C4-2B (cell line): ENCODE measurements around the gene PHETA2.

Experiments
- ZFX ChIP-seq: fragments of 450-650 bp; IDR thresholded peaks from 2 replicates; pipeline ENCODE4 v1.6.1; 2017
- TF ChIP-seq, protein P1 (sequence below): fragments of 450-650 bp; conservative IDR thresholded peaks from 2 replicates; pipeline ENCODE4 v1.5.1; 2017; ENCODE audit warnings: mild to moderate bottlenecking

DNA sequence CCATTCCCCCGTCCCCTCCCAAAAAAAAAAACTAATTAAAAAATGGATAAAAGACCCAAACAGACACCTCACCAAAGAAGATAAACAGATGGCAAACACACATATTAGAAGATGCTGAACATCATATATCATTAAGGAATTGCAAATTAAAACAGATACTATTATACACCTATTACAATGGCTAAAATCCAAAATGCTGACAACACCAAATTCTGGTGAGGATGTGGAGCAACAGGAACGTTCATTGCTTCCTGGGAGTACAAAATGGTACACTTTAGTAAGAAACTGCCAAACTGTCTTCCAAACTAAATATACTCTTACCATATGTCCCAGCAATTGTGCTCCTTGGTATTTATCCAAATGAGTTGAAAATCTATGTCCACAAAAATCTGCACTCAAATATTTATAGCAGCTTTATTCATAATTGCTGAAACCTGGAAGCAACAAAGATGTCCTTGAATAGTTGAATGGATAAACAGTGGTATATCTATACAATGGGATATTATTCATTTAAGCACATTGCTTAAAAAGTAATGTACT lies 23.3 kb upstream of the PHETA2 start:
- TF ChIP-seq, protein P1, sequence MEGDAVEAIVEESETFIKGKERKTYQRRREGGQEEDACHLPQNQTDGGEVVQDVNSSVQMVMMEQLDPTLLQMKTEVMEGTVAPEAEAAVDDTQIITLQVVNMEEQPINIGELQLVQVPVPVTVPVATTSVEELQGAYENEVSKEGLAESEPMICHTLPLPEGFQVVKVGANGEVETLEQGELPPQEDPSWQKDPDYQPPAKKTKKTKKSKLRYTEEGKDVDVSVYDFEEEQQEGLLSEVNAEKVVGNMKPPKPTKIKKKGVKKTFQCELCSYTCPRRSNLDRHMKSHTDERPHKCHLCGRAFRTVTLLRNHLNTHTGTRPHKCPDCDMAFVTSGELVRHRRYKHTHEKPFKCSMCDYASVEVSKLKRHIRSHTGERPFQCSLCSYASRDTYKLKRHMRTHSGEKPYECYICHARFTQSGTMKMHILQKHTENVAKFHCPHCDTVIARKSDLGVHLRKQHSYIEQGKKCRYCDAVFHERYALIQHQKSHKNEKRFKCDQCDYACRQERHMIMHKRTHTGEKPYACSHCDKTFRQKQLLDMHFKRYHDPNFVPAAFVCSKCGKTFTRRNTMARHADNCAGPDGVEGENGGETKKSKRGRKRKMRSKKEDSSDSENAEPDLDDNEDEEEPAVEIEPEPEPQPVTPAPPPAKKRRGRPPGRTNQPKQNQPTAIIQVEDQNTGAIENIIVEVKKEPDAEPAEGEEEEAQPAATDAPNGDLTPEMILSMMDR = no peak
- no peak for TF ChIP-seq ZFX
